Activated effector memory CD4-positive, alpha-beta T cell treated with Interleukin-2 at 50 U/mL for 16 hours (primary cell): ENCODE results near the gene SLC22A17.

Experiments
- DNase-seq: peaks from one replicate; pipeline ENCODE4 v3.0.0-alpha.2; 2020

The SLC22A17 gene

GRCh38 chr14:23380976-23381375, 28.3 kb upstream of the SLC22A17 start:
- DNase-seq, result no peak

GRCh38 chr14:23380197-23380914, 27.7 kb upstream of the SLC22A17 start:
- no peak for DNase-seq

GRCh38 chr14:23379366-23380196, 26.9 kb upstream of the SLC22A17 start:
- peak; percentile 52 for DNase-seq

- DNase-seq, result no peak
Measured at GRCh38 chr14:23378612-23379220, 26.0 kb upstream of the SLC22A17 start.

GRCh38 chr14:23377573-23378563, 25.2 kb upstream of the SLC22A17 start:
- no peak for DNase-seq

GRCh38 chr14:23377198-23377550, 24.5 kb upstream of the SLC22A17 start:
- DNase-seq, result no peak

GRCh38 chr14:23376482-23377197, 24.0 kb upstream of the SLC22A17 start, which contains the start of gene CMTM5:
CMTM5 (plus strand) TSS chr14:23377046; CDS start chr14:23377252, 206 bp downstream.
- no peak for DNase-seq

- DNase-seq, result no peak
Measured at GRCh38 chr14:23375527-23376251, 23.0 kb upstream of the SLC22A17 start.

- DNase-seq, result no peak
Measured at GRCh38 chr14:23373041-23373440, 20.4 kb upstream of the SLC22A17 start.

GRCh38 chr14:23372509-23372908, 19.8 kb upstream of the SLC22A17 start, which contains the start of gene IL25:
IL25 (plus strand) TSS chr14:23372809.
- DNase-seq, result no peak

GRCh38 chr14:23371865-23372264, 19.2 kb upstream of the SLC22A17 start:
- DNase-seq, result no peak

GRCh38 chr14:23370221-23370620, 17.5 kb upstream of the SLC22A17 start:
- DNase-seq, result no peak

- DNase-seq, result no peak
Measured at GRCh38 chr14:23366426-23366921, 13.8 kb upstream of the SLC22A17 start.

- no peak for DNase-seq
Measured at GRCh38 chr14:23365732-23366425, 13.2 kb upstream of the SLC22A17 start.

- no peak for DNase-seq
Measured at GRCh38 chr14:23365036-23365731, 12.5 kb upstream of the SLC22A17 start, which contains the start of gene EFS. EFS (minus strand) TSS chr14:23365172; CDS start chr14:23365025, 147 bp downstream.

GRCh38 chr14:23364164-23365035, 11.7 kb upstream of the SLC22A17 start:
- DNase-seq, result no peak

GRCh38 chr14:23362200-23362599, 9.5 kb upstream of the SLC22A17 start:
- DNase-seq, result no peak

- no peak for DNase-seq
Measured at GRCh38 chr14:23361763-23362162, 9.1 kb upstream of the SLC22A17 start.
